Stimulated activated CD4-positive, alpha-beta T cell treated with anti-CD3 and anti-CD28 coated beads, TNF-alpha, amount 100 ng/mL, for 4 hours (primary cell): Measurements from ENCODE around the gene PSMB7.

Experiments
- DNase-seq, 3 experiments: peaks; one replicate each; pipeline ENCODE4 v3.0.0-alpha.2; 2020; ENCODE audit warnings: low read depth in 3 of 3

The PSMB7 gene

DNA sequence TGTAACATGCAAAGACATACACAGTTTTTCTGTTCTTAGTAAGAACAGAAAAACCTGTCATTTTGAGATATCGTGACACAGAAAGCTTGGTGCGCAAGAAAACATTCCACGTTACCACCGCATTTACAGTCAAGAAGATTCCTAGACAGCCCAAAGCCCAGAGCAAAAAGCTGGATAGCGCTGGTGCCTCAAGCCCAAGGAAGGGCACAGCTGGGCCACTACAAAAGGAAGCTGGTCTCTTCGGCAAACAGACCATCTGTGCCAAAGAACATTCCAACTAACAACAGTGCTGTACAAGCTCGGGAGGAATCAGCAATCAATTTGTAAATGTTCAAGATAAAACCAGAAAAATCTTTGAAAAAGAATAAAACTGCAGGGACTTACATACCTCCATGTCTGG lies 31.0 kb downstream of the PSMB7 start:
- no peak for DNase-seq

DNA sequence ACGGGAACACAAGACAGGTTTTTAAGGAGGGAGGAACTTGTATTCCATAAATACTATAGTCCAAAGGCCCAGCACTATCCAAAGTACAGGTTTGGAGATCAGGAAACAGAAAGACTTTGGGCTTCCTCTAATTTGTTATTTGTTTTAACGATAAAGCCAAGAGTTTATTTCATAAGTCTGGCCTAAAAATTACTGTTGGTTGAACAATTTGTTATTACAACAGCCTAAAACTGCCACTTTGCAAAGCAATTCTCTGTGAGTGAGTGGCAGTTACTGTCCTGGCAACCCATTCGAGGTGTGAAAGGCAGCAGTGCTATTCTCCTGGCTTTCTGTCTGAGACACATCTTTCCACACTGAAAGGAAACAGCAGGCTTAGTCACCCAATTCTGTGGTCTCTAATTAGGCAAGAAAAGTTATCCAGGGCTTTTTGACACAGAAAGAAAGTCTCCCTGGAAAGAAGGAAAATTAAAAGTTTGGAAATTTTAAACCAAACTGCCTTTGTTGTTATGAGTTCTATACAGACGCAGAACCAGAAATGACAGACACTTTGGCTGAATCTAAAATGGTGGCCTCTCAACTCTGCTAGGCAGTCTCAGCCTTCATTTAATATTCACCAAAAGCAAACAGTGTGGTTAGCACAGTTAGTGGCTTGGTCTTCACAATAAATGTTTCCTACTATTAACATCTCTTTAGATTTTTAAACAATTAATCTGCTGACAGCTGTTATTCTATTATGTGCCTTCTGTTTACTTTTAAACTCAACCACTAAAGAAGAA lies 33.9 kb downstream of the PSMB7 start:
- no peak for DNase-seq

DNA sequence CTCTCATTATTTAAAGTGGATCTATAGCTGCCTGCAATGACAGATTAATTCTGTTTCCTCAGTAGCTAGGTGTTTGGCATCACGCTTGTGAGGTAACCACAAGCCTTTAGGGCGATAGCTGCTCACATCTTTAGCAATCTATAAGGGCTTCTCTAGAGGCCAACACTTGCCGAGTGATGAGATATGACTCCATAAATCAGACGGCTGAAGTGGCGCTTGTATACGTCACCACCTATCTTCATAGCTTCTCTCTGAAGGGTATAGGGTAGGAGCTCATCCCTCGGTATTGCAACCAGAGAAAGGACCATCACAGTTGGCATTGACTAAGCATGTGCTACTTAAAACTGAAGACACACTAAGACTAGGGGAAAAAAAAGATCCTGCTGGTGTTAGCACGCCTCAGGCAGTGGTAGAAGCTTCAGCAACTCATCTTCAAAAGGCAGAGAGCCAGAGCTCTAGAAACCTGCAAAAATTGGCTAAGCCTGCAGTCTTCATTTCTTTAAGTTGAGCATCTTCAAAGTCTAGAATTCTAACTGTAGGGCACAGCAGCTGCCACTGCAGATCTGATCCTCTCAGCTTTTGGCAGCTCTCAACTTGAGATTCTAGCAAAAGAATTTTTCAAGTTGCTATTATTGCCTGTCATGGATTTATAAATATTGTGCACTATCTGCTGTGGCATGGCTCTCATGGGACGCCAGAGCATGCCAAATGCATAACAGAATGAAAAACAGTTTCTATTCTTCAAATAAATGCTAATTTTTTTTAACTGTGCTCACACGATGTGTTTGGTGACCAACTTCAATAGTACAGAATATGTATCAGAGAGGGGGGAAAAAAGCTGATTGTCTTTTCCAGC lies 37.5 kb downstream of the PSMB7 start:
- no peak for DNase-seq

DNA sequence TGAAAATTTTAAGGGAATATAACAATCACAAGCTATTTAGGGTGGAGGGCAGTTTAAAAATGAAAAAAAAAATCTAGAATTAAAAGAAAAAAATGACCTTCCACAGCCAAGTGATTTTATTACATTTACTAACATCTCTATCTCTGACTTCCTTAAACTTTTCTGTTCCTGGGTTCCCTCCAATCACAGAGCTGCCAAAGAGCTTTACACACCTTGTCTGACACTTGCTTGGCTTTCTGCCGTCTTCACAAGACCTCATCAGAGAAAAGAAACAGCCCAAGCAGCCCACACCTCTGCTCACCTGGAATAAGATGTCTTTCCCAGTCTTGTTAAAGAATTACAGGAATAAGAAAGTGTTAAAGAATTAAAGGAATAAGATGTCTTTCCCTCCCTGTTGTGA lies 38.9 kb downstream of the PSMB7 start:
- no peak for DNase-seq

DNA sequence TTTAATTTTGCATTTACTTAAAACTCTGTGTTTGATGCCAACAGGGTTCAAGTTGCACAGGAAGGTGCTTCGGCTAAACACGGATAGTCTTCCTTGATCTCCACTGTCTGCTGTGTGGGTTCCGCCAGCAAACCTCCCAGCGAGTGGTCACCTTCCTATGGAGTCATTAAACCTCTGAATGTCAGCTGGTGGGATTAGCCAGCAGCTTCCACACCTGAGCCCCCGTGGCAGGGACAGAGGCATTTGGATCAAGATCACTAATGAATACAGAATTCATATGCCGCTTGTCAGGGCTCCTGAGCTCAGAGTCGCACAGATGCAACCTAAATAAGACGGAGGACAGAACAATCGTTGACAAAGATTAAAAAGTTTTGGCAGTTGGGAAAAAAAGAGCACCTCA lies 39.5 kb downstream of the PSMB7 start:
- no peak for DNase-seq

DNA sequence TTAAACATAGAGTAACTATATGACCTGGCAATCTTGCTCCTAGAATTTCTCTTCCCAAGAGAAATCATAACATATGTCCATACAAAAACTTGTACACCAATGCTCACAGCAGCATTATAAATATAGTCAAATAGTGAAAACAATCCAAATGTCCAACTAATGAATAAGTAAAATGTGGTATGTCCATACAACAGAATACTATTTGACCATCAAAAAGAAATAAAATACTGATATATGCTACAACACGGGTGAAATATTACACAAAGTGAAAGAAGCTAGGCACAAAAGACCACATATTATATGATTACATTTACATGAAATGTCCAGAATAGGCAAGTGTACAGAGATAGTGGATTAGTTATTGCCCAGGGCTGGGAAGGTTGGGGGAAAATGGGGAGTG lies 41.4 kb downstream of the PSMB7 start:
- no peak for DNase-seq

DNA sequence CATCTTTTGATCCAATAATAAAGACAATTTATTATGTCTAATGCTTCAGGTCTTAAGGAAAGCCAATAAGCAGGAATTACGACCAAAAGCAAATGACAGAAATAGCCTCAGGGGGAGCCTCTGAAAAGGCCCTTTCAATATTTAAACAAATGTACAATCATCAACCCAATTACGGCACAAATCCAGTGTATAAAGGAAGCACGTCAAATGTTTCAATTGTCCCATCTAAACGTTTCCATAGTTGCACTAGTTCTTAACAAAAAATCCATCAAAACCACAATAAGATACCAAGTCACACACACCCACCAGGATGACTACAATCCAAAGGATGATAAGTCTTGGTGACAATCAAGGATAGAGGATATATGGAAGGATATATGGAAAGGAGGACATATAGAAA lies 41.9 kb downstream of the PSMB7 start:
- no peak for DNase-seq

DNA sequence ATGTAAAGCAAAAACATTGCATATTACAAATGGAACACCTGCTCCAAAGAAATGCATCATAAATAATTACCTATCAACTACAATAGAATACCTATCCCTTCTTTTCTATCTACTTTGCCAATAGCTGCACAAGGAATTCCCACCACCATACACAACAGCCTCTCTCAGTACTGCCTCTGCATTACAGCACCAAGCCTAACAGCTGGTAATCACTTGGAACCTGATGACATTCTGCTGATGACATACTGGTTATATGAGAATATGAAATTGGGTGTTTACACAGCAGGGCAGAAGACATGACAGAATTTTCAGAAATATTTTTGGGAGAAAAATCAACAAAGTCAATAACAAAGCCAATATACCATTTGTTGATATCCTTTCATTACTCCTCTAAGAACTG lies 43.2 kb downstream of the PSMB7 start:
- no peak for DNase-seq

DNA sequence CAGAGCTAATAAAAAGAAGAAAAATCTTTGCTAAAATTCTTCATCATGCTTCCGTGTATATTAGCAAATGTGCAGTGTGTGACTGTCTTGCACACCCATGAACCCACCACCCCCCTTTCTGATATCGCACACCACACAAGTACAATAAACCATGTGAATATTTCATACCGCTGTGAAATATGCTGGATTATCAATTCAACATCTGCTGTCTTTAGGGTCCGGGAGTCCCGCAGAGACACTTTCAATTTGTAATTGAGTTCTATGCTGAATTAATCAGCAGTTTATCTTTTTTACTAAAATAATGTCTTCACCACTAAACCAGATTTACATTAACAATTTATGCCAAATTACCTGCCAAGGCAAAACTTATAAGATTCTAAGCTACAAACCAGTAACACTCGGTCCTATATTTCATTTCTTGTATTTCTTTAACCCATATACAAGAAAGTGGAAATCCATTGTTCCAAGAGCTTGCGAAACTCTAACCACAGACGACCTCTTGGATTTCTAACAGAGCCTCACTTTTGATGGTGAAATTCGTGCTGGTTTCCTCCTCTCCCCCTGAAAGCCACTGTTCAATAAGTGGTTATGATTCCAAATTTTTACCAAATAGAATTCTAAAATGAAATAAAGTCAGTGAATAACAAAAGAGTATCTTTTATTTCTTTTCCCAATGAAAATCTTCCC lies 44.2 kb downstream of the PSMB7 start:
- DNase-seq = no peak

DNA sequence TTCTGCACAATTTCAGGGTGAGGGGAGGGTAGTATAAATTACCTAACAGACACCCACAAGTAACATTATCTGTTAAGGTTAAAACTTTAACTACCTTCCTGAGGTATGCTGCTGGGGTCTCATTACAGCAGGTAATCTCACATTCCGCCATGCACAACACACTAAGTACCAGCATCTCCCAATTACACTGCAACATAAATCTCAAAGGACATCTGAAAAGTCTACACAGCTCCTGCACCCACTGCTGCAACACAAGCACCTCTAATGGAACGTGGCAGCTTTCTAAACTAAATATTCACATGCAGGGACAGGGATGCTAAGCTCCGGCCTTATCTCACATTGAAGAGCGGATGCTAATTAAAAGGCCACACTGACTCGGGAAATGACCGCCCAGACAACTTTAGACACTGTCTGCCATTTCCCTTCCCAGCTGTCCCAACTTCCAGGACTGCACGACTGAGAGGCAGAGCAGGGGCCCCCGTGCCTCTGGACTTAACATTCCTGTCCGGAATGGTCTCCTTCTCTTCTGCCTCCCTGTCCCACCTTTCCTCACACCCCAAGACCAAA lies 45.9 kb downstream of the PSMB7 start:
- no peak for DNase-seq

DNA sequence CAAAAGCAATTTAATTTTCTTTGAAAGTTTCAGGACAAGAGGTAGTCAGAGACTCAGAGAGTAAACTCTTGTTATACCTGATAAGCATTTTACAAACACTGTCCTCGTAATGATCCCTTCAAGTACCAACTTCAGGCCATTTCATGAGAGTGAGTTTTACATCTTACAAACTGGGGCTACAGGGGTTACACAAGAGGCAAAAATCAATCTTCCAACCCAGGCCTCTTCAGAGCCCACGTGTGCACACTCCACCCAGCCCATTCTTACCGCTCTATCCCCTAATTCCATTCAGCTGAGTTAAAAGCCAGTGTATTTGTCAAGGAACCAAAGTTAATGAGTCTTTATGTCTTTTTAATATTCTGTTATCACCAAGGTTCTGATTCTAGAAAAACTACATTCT lies 46.5 kb downstream of the PSMB7 start:
- no peak for DNase-seq

DNA sequence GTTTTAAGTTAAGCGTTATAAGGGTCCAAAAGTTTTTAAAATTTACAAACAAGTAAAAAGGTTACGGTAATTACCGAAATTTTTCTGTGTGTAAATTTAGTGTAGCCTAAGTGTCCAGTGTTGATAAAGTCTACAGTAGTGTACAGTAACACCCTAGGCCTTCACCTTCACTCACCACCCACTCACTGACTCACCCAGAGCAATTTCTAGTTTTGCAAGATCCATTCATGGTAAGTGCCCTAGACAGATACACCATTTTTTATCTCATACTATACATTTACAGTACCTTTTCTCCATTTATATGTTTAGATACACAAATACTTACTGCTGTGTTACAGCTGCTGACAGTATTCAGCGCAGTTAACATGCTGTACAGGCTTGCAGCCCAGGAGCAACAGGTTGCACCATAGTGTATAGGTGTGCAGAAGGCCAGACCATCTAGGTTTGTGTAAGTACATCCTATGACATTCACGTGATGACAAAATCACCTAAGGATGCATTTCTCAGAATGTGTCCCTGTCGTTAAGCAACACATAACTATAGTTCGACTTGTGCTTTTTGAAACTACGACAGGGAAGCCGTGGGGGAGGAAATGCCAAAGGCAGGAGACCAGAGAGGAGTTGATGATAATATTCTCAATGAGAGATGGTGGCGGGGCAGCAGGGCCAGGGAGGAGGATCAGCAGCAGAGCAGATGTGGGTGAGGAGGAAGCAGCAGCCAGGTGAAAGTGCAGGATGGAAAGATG lies 48.6 kb downstream of the PSMB7 start:
- DNase-seq = no peak

DNA sequence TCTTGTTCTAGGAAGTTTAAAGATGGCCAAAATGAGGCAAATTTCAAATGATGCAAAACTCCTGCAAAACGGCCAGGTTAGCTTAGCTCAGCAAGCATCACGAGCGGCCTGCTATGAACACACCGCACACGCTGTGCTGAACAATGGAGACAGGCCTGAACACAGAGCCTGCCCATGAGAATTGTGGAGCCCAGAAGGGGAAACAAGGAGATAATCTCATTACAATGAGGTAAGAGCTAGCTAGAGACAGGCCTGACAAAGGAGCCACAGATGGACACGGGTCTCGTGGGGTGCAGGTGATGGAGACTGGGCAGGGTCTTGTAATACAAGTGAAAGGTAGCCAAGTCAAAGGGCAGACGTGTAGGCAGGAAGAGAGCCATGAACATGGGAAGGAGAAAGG lies 50.2 kb downstream of the PSMB7 start:
- DNase-seq = no peak

DNA sequence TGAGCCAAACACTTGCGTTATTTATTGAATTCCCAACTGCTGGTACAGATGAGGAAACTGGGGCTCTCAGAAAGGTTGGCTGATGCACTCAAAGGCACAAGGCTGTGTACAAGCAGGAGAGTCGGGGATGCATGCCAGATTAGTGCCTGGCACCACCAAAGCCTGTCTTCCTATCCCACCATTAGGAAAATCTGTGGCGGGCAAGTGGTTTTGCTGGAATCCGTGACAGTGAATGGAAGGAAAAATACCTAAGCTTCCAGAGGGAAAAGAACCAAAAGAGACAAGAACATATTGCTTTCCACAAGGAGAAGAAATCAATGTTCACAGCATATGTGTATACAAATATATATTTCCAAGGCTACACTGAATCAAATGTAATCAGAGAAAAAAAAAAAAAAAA lies 51.1 kb downstream of the PSMB7 start:
- DNase-seq = no peak

DNA sequence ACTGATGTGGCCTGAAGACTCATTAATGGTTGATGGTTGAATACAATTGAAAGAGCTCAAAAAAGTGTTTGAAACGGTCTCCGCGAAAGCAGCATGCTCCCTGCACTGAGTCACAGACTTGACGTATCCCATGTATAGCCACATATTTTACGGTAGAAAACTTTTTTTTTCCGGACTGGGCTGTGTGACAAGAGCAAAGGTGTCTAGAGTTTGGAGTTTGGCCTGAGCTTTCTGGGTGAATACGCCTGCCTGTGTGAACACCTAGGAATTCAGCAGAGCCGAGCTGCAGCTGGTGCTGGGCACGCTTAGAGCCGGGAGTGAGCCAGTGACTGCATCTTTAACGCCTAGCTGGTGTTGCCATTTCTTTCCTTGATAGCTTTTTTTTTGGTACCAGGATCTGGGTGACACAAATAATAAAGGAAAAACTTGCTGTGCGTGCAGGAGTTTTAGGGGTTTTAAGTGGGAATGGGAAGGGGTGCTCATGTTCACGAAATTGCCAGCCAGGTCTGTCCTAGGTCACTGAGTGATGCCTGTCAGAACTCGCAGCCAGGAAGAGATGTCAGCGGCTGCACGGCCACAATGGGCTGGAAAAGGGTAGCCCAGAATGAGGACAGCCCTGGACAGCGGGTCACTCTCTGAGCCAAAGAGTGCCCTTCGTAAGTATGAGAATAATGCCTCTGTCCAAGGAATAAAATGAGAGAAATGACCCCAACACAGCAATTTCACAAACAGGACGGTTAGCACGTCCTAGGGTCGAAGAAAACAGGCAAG lies 51.7 kb downstream of the PSMB7 start:
- DNase-seq = no peak

DNA sequence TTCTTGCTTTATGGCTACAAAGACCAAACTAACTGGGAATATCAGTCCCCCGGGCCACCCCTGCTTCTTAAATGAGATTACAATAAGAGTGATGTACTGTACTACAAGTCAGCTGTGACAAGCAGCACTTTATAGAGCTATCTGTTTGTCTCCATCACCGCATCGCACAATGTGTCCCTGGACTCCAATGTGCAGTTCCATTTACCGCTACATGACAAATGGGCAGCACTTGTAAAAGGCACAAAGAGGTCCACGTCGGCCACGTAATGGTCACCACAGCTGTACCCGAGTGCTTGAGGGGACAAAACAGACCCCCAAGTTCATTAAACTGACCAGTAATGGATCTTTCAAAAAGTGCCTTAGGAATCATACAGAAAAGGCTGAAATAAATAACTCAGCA lies 54.1 kb downstream of the PSMB7 start:
- no peak for DNase-seq

DNA sequence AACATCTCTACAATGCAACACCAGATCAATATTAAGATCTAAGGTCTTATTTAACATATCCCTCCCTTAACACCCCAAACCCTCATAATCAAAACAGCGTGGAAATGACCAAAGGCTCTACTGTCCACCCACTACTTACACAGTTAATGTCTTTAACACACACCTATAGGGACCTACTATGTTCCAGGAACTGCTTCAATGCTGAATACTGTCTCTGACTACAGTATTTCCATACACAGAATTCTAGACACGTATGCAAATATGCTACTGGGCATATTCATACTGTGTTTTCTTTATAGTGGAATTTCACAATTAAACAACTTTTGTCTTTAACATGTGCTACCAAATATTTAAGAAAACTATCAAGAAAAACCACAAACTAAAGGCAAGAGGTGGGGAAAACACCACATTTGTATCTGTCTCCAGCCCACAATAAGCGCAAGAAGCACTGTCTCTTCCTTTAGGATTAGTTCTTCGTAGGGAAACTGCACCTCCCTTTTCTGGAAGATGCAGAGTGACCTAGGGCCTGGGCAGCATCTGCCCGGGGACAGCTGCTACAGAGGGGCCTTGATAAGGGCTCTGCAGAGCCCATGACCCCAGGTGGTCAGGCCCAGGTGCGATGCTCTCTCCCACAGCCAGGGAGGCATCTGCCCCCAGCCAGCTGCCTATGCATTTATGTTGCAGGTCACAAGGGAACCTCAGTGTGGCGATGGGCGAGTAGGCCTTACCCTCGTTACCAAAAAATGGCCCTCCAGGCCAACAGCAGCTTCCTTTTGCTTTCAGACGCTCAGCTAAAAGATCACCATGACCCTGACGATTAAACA lies 55.2 kb downstream of the PSMB7 start:
- DNase-seq = no peak

DNA sequence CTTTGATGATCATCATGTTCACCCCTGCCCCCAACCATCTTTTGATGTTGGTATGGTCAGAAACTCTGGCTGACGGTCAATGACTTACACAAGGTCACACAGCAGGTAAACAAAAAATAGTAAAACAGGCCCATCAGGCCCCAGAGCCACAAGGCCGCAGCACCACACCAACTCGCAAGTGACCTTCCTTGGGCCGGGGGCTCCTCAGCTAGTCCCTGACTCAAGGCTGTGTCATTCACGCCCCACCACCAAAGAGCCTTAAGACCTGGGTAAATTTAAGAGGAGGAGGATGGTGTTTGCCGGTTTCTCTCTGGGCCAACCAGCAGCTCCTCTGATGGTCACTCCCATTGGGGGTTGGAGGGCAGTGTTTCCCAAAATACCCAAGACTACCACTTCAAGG lies 55.8 kb downstream of the PSMB7 start:
- no peak for DNase-seq

DNA sequence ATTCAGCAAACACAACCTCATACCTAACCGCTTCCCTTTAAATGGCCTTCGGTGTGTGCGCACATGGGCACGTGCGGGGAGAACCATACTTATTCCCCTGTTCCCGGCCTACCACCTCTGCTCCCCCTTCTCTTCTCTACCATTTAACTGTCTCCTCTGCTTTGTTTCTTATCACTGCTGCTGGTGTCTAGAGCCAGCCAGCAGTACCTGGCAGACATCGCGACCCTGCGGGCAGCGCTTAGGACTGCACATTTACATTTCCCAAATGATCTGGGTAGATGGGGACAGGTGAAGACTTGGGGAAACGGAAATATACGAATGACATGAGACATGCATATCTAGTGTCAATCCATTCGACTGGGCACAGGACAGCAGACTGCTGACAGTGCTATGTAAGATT lies 56.6 kb downstream of the PSMB7 start:
- DNase-seq = no peak
